ENCODE data around the gene KLK3.

Gene KLK3

GRCh38 chr19:50835785-50836542 is 18.8 kb upstream of the KLK3 start:
- peak overlapping the region; percentile 68 for H3K4me3 ChIP-seq (ENCODE audit: low read depth, low read length, poor library complexity, severe bottlenecking)
- H3K36me3 ChIP-seq (ENCODE audit: insufficient read depth, low read length), result no peaks in the 10 kb centered on the region
- H4K20me1 ChIP-seq (ENCODE audit: insufficient read depth, low read length), result no peaks in the 10 kb centered on the region
- H3K4me1 ChIP-seq (ENCODE audit: insufficient read depth, low read length, severe bottlenecking), result peaks cover 10% of the 10 kb centered on the region
- H3F3A ChIP-seq (ENCODE audit: insufficient read depth, low read length), result no peaks in the 10 kb centered on the region
- TF ChIP-seq EZH2 (IDR thresholded peaks at IDR 0.05; ENCODE audit: borderline replicate concordance, low read length), result no peak
- no peak for TF ChIP-seq CTCF (IDR thresholded peaks at IDR 0.05; ENCODE audit: low read length)
- H3K9me2 ChIP-seq (ENCODE audit: low read depth, low read length), result no peaks in the 10 kb centered on the region
- peak overlapping the region; percentile 84 for H3K4me2 ChIP-seq (ENCODE audit: low read length)
- H3K27ac ChIP-seq (ENCODE audit: low read depth, low read length, poor library complexity, severe bottlenecking), result no peak overlapping the region
- peaks cover 4% of the 10 kb centered on the region; the same call in 1 of the 2 replicates for H3K27me3 ChIP-seq (ENCODE audit: insufficient read depth, low read length)
- peak overlapping the region; percentile 84; the same call in 1 of the 2 replicates for H2AFZ ChIP-seq (ENCODE audit: low read length)
- H3K9me3 ChIP-seq (ENCODE audit: low read length), result no peaks in the 10 kb centered on the region
- H3K9ac ChIP-seq (ENCODE audit: low read length), result peak overlapping the region; percentile 67; the same call in 1 of the 2 replicates
- H3K79me2 ChIP-seq (ENCODE audit: insufficient read depth, low read length), result no peaks in the 10 kb centered on the region

GRCh38 chr19:50836543-50837195 is 18.0 kb upstream of the KLK3 start:
- Histone ChIP-seq H3F3A (ENCODE audit: insufficient read depth, low read length) (no peaks in the 10 kb centered on the region), H2AFZ (ENCODE audit: low read length) (no peak overlapping the region), H3K79me2 (ENCODE audit: insufficient read depth, low read length) (no peaks in the 10 kb centered on the region), H3K27me3 (ENCODE audit: insufficient read depth, low read length) (peaks cover 4% of the 10 kb centered on the region; the same call in 1 of the 2 replicates), H3K4me1 (ENCODE audit: insufficient read depth, low read length, severe bottlenecking) (peaks cover 10% of the 10 kb centered on the region), H3K36me3 (ENCODE audit: insufficient read depth, low read length) (no peaks in the 10 kb centered on the region), H3K9me2 (ENCODE audit: low read depth, low read length) (no peaks in the 10 kb centered on the region), H3K27ac (ENCODE audit: low read depth, low read length, poor library complexity, severe bottlenecking) (no peak overlapping the region), H3K9ac (ENCODE audit: low read length) (no peak overlapping the region), H3K9me3 (ENCODE audit: low read length) (no peaks in the 10 kb centered on the region), H3K4me3 (ENCODE audit: low read depth, low read length, poor library complexity, severe bottlenecking) (no peak overlapping the region), H3K4me2 (ENCODE audit: low read length) (no peak overlapping the region; the same call in 1 of the 2 replicates), H4K20me1 (ENCODE audit: insufficient read depth, low read length) (no peaks in the 10 kb centered on the region)
- TF ChIP-seq CTCF (IDR thresholded peaks at IDR 0.05; ENCODE audit: low read length) (no peak), EZH2 (IDR thresholded peaks at IDR 0.05; ENCODE audit: borderline replicate concordance, low read length) (no peak)

- Histone ChIP-seq H3K9ac (ENCODE audit: low read length) (no peak overlapping the region), H3K27ac (ENCODE audit: low read depth, low read length, poor library complexity, severe bottlenecking) (no peak overlapping the region), H3K79me2 (ENCODE audit: insufficient read depth, low read length) (no peaks in the 10 kb centered on the region), H3K4me1 (ENCODE audit: insufficient read depth, low read length, severe bottlenecking) (peaks cover 10% of the 10 kb centered on the region), H3F3A (ENCODE audit: insufficient read depth, low read length) (no peaks in the 10 kb centered on the region), H3K9me2 (ENCODE audit: low read depth, low read length) (no peaks in the 10 kb centered on the region), H4K20me1 (ENCODE audit: insufficient read depth, low read length) (no peaks in the 10 kb centered on the region), H3K4me2 (ENCODE audit: low read length) (no peak overlapping the region), H3K9me3 (ENCODE audit: low read length) (no peaks in the 10 kb centered on the region), H2AFZ (ENCODE audit: low read length) (no peak overlapping the region), H3K4me3 (ENCODE audit: low read depth, low read length, poor library complexity, severe bottlenecking) (no peak overlapping the region), H3K36me3 (ENCODE audit: insufficient read depth, low read length) (no peaks in the 10 kb centered on the region), H3K27me3 (ENCODE audit: insufficient read depth, low read length) (peaks cover 4% of the 10 kb centered on the region; the same call in 1 of the 2 replicates)
- TF ChIP-seq EZH2 (IDR thresholded peaks at IDR 0.05; ENCODE audit: borderline replicate concordance, low read length) (no peak), CTCF (IDR thresholded peaks at IDR 0.05; ENCODE audit: low read length) (no peak)
These were observed 17.4 kb upstream of the KLK3 start for GRCh38 chr19:50837300-50837699.
